Cardiac muscle cell (in vitro differentiated cells and primary cell): Measurements from ENCODE around the gene BAZ1A. TPM values are rescaled to one million over a fixed set of nuclear protein-coding genes. Genes with fewer than 3 reads are reported as not detected.
"Not testable (repeated sequence)": the region's sequence is repeated elsewhere in the genome, so short reads cannot be mapped to it uniquely, and the experiment has no call there.

Experiments
- DNase-seq, 2 donors: peaks; one replicate each; pipeline versions ENCODE4 v3.0.0 to v3.0.0-alpha.2; 2010 to 2017; ENCODE audit warnings: low read depth in 1 of 2, low spot score in 1 of 2
- H3K27ac ChIP-seq: fragments of 200-600 bp; sonication (generic); 2 replicates; pipeline ENCODE4 v1.5.1; 2016
- H3K27me3 ChIP-seq: fragments of 200-600 bp; sonication (generic); 2 replicates; pipeline ENCODE4 v1.6.0; 2016; ENCODE audit warnings: control low read depth
- H3K36me3 ChIP-seq: fragments of 200-600 bp; sonication (generic); 2 replicates; pipeline ENCODE4 v1.5.1; 2016; ENCODE audit warnings: control low read depth
- H3K4me1 ChIP-seq: fragments of 200-600 bp; sonication (generic); 2 replicates; pipeline ENCODE4 v1.8.1; 2017; ENCODE audit warnings: low read depth, mild to moderate bottlenecking, mixed run types
- H3K4me3 ChIP-seq: fragments of 200-600 bp; sonication (generic); 2 replicates; pipeline ENCODE4 v1.5.1; 2016; ENCODE audit warnings: mild to moderate bottlenecking
- H3K9me3 ChIP-seq: fragments of 200-600 bp; sonication (generic); 2 replicates; pipeline ENCODE4 v1.5.1; 2017; ENCODE audit warnings: low read depth, mild to moderate bottlenecking, control low read depth
- CTCF ChIP-seq: IDR thresholded peaks from 2 replicates; pipeline ENCODE4 v1.5.1; 2012; ENCODE audit warnings: low read depth, mild to moderate bottlenecking, low read length
- polyA plus RNA-seq: library from polyadenylated mRNA; unstranded; fragments of >200 nt; fragmentation: Nextera tagmentation; extraction: Ambion mirVana; gene quantifications from 2 replicates; pipeline ENCODE4 v1.2.1, GENCODE V29; 2016
- total RNA-seq: library from RNA; depleted of rRNA; stranded (reverse); fragments of >200 nt; gene quantifications from 2 replicates; pipeline ENCODE4 v1.2.3, GENCODE V29; 2016

Gene BAZ1A
- total and polyA plus RNA-seq, 2 experiments from 2014 or later = 7.2 to 11.1 TPM

GRCh38 chr14:34750670-34751069, 124.5 kb downstream of the BAZ1A start:
- H3K9me3 ChIP-seq = no peaks in the 10 kb centered on the region
- no peaks in the 10 kb centered on the region for H3K27me3 ChIP-seq
- TF ChIP-seq CTCF = no peak
- H3K36me3 ChIP-seq = peaks cover 6% of the 10 kb centered on the region
- no peak overlapping the region for H3K27ac ChIP-seq
- peak in 1 of 2 donors; percentile 64 for DNase-seq
- no peak overlapping the region for H3K4me3 ChIP-seq
- no peaks in the 10 kb centered on the region for H3K4me1 ChIP-seq

DNA sequence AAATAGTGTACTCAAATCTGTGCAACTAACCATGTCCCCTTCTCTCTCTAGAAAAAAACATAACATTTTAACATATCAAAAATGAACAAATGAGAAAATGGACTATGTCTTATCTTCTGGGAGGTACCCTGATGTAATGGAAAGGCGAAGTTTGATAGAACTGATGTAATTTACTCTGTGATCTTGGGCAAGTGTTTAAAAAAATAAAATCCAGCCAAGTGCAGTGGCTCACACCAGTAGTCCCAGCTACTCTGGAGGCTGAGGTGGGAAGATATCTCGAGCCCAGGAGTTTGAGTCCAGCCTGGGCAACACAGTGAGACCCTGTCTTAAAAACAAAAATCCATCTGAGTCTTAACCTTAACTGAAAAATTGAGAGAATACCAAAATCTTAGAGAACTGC, 124.9 kb downstream of the BAZ1A start:
- no peak for TF ChIP-seq CTCF
- Histone ChIP-seq H3K4me3 (no peak overlapping the region), H3K4me1 (no peaks in the 10 kb centered on the region), H3K27ac (no peak overlapping the region), H3K27me3 (no peaks in the 10 kb centered on the region), H3K9me3 (no peaks in the 10 kb centered on the region), H3K36me3 (peaks cover 6% of the 10 kb centered on the region)
- no peak for DNase-seq

- peaks cover under 1% of the 10 kb centered on the region for H3K36me3 ChIP-seq
- H3K4me3 ChIP-seq = no peak overlapping the region
- no peaks in the 10 kb centered on the region for H3K9me3 ChIP-seq
- no peak for TF ChIP-seq CTCF
- peak in 1 of 2 donors; percentile 30 for DNase-seq
- no peak overlapping the region for H3K27ac ChIP-seq
- no peaks in the 10 kb centered on the region for H3K4me1 ChIP-seq
- no peaks in the 10 kb centered on the region for H3K27me3 ChIP-seq
These were observed 125.8 kb downstream of the BAZ1A start for GRCh38 chr14:34749408-34749807.

DNA sequence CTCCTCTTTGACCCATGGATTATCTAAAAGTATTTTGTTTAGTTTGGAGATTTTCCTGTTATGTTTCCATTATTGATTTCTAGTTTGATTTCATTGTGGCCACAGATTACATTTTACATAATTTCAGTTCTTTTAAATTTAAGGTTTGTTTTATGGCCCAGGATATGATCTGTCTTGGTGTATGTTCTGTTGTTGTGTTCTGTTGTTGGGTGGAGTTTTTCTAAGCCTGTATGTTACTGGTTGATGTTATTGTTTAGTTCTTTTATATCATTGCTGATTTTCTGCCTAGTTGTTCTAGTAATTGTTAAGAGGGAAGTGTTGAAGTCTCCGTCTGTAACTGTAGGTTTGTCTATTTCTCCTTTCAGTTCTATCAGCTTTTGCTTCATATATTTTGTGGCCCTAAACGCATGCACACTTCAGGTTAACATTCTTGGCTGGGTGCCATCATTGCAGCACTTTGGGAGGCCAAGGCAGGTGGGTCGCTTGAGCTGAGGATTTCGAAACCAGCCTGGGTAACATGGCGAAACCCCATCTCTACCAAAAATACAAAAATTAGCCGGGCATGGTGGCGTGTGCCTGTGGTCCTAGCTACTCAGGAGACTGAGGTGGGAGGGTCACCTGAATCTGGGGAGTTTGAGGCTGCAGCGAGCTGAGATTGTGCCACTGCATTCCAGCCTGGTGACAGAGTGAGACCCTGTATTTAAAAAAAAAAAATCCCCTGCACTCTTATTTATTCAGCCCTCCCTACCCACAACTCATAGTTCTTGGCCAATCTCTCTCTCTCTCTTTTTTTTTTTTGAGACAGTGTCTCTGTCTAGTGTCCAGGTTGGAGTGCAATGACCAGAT, 132.7 kb downstream of the BAZ1A start:
- TF ChIP-seq CTCF = no peak
- no peak for DNase-seq
- no peaks in the 10 kb centered on the region for H3K27me3 ChIP-seq
- H3K36me3 ChIP-seq = no peaks in the 10 kb centered on the region
- no peaks in the 10 kb centered on the region for H3K9me3 ChIP-seq
- no peaks in the 10 kb centered on the region for H3K4me1 ChIP-seq
- H3K4me3 ChIP-seq = no peak overlapping the region
- H3K27ac ChIP-seq = no peak overlapping the region

DNA sequence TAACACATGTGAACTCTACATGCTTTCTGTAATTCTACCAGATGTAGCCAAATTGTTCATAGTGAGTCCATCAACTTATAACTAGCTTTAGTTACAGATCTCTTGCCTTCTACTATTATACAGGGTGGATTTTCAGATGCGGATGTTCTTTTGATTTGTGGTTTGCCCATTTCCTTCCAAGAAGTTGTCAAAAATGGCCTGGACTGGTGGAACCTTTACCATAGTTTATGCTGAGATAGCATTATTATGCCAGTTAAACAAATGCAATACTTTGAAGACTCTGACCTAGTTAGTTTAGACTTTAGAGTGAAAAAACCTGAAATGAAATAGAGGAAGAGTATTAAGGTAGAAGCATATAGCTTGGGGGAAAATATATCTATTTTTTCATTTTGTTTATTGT, 133.3 kb downstream of the BAZ1A start:
- no peaks in the 10 kb centered on the region for H3K36me3 ChIP-seq
- H3K9me3 ChIP-seq = no peaks in the 10 kb centered on the region
- H3K4me3 ChIP-seq = no peak overlapping the region
- no peaks in the 10 kb centered on the region for H3K4me1 ChIP-seq
- no peak overlapping the region for H3K27ac ChIP-seq
- DNase-seq = no peak
- TF ChIP-seq CTCF = no peak
- H3K27me3 ChIP-seq = no peaks in the 10 kb centered on the region

DNA sequence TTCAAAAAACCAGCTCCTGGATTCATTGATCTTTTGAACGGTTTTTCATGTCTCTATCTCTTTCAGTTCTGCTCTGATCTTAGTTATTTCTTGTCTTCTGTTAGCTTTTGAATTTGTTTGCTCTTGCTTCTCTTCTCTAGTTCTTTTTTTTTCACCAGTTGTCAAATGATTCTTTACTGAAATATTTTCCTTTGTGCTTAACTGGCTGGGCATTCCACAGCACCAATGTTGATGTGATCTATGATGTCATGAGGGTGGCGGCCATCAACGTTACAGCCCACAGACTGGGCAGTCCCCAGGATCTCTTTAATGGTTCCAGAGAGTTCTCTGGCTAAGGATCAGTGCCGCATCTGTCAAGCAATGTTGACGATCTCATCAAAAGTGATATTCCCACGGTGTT, 135.0 kb downstream of the BAZ1A start:
- H3K36me3 ChIP-seq, H3K9me3 ChIP-seq, H3K27ac ChIP-seq, H3K4me1 ChIP-seq, H3K4me3 ChIP-seq, H3K27me3 ChIP-seq: not testable (repeated sequence)
- peak in 1 of 2 donors; percentile 10 for DNase-seq

- not testable (repeated sequence) for H3K9me3 ChIP-seq, H3K36me3 ChIP-seq, H3K4me1 ChIP-seq, H3K27ac ChIP-seq, H3K27me3 ChIP-seq, DNase-seq, H3K4me3 ChIP-seq
These were observed 138.1 kb downstream of the BAZ1A start for GRCh38 chr14:34737079-34737478.
